Measurements from ENCODE around the gene TEX51.

GRCh38 chr2:126901459-126901858 is 2.8 kb downstream of the TEX51 start:
- TF ChIP-seq, protein P1, sequence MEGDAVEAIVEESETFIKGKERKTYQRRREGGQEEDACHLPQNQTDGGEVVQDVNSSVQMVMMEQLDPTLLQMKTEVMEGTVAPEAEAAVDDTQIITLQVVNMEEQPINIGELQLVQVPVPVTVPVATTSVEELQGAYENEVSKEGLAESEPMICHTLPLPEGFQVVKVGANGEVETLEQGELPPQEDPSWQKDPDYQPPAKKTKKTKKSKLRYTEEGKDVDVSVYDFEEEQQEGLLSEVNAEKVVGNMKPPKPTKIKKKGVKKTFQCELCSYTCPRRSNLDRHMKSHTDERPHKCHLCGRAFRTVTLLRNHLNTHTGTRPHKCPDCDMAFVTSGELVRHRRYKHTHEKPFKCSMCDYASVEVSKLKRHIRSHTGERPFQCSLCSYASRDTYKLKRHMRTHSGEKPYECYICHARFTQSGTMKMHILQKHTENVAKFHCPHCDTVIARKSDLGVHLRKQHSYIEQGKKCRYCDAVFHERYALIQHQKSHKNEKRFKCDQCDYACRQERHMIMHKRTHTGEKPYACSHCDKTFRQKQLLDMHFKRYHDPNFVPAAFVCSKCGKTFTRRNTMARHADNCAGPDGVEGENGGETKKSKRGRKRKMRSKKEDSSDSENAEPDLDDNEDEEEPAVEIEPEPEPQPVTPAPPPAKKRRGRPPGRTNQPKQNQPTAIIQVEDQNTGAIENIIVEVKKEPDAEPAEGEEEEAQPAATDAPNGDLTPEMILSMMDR (IDR thresholded peaks at IDR 0.05; ENCODE audit: low read length), result no peak
- no peak for TF ChIP-seq EZH2 (IDR thresholded peaks at IDR 0.05; ENCODE audit: borderline replicate concordance, low read length)
